H1 (cell line): ENCODE results near the gene RGS6. TPM values are rescaled to one million over a fixed set of nuclear protein-coding genes. Genes with fewer than 3 reads are reported as not detected.

Source experiments
- polyA plus RNA-seq, 7 experiments: library from polyadenylated mRNA; depleted of rRNA in 3 of 7; stranded (reverse) in 5 of 7; unstranded in 2 of 7; fragments of >200 nt in 5 of 7; fragments of 200-250 nt in 2 of 7; gene quantifications; 1 replicate in 5 of 7; 2 replicates in 1 of 7; 4 replicates in 1 of 7; pipeline versions ENCODE4 v1.2.1 to v1.2.3, GENCODE V29; 2011 to 2013; ENCODE audit warnings: missing spikeins in 2 of 7, mixed read lengths in 2 of 7
- total RNA-seq: library from RNA; stranded (reverse); fragmentation: NEBNext Ultra II Directional; extraction: Animal tissue kit (Norgen Biotek cat#: 25700); gene quantifications from 2 replicates; pipeline ENCODE4 v1.2.1, GENCODE V29; 2021
- TF ChIP-seq, protein P1 (sequence below): fragments of 300-600 bp; sonication (generic); IDR thresholded peaks from 2 replicates; pipeline ENCODE4 v1.7.1; 2012; ENCODE audit warnings: low read length, moderate library complexity, mild to moderate bottlenecking, inconsistent platforms; ENCODE audit not compliant: insufficient replicate concordance
- TF ChIP-seq, protein P2 (sequence below), 3 experiments: IDR thresholded peaks; 1 replicate in 2 of 3; 2 replicates in 1 of 3; pipeline versions ENCODE4 v1.5.1 to v1.6.1; 2011; ENCODE audit warnings: low read length in 3 of 3, mild to moderate bottlenecking in 3 of 3, inconsistent platforms in 2 of 3, low read depth in 1 of 3, moderate library complexity in 1 of 3; ENCODE audit not compliant: insufficient read depth in 1 of 3; ENCODE audit errors: control extremely low read depth in 1 of 3

The RGS6 gene
- total and polyA plus RNA-seq, 2 of the 8 experiments (the other 6 are each of a cell fraction or from before 2014, with no cell fraction given), result 0.26 to 1.1 TPM

DNA sequence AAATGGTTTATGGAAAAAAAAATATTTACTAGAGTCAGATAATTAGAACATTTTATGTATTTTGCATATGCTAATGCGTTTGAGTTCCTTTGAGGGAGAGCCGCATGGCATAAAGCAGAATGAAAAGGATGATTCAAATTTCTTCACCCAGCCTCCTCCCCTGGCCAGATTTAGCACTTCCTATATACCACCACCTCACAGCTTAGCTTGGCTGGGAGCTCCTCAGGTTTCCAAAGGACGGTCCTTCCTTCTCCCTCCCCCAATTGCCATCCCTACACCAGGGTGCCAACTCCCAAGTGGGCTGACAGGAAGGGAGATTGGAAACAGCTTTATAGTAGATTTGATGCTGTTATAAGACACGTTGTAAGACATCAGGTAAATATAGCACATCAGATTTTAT, 157.4 kb downstream of the RGS6 start (continued):
- TF ChIP-seq, protein P1, sequence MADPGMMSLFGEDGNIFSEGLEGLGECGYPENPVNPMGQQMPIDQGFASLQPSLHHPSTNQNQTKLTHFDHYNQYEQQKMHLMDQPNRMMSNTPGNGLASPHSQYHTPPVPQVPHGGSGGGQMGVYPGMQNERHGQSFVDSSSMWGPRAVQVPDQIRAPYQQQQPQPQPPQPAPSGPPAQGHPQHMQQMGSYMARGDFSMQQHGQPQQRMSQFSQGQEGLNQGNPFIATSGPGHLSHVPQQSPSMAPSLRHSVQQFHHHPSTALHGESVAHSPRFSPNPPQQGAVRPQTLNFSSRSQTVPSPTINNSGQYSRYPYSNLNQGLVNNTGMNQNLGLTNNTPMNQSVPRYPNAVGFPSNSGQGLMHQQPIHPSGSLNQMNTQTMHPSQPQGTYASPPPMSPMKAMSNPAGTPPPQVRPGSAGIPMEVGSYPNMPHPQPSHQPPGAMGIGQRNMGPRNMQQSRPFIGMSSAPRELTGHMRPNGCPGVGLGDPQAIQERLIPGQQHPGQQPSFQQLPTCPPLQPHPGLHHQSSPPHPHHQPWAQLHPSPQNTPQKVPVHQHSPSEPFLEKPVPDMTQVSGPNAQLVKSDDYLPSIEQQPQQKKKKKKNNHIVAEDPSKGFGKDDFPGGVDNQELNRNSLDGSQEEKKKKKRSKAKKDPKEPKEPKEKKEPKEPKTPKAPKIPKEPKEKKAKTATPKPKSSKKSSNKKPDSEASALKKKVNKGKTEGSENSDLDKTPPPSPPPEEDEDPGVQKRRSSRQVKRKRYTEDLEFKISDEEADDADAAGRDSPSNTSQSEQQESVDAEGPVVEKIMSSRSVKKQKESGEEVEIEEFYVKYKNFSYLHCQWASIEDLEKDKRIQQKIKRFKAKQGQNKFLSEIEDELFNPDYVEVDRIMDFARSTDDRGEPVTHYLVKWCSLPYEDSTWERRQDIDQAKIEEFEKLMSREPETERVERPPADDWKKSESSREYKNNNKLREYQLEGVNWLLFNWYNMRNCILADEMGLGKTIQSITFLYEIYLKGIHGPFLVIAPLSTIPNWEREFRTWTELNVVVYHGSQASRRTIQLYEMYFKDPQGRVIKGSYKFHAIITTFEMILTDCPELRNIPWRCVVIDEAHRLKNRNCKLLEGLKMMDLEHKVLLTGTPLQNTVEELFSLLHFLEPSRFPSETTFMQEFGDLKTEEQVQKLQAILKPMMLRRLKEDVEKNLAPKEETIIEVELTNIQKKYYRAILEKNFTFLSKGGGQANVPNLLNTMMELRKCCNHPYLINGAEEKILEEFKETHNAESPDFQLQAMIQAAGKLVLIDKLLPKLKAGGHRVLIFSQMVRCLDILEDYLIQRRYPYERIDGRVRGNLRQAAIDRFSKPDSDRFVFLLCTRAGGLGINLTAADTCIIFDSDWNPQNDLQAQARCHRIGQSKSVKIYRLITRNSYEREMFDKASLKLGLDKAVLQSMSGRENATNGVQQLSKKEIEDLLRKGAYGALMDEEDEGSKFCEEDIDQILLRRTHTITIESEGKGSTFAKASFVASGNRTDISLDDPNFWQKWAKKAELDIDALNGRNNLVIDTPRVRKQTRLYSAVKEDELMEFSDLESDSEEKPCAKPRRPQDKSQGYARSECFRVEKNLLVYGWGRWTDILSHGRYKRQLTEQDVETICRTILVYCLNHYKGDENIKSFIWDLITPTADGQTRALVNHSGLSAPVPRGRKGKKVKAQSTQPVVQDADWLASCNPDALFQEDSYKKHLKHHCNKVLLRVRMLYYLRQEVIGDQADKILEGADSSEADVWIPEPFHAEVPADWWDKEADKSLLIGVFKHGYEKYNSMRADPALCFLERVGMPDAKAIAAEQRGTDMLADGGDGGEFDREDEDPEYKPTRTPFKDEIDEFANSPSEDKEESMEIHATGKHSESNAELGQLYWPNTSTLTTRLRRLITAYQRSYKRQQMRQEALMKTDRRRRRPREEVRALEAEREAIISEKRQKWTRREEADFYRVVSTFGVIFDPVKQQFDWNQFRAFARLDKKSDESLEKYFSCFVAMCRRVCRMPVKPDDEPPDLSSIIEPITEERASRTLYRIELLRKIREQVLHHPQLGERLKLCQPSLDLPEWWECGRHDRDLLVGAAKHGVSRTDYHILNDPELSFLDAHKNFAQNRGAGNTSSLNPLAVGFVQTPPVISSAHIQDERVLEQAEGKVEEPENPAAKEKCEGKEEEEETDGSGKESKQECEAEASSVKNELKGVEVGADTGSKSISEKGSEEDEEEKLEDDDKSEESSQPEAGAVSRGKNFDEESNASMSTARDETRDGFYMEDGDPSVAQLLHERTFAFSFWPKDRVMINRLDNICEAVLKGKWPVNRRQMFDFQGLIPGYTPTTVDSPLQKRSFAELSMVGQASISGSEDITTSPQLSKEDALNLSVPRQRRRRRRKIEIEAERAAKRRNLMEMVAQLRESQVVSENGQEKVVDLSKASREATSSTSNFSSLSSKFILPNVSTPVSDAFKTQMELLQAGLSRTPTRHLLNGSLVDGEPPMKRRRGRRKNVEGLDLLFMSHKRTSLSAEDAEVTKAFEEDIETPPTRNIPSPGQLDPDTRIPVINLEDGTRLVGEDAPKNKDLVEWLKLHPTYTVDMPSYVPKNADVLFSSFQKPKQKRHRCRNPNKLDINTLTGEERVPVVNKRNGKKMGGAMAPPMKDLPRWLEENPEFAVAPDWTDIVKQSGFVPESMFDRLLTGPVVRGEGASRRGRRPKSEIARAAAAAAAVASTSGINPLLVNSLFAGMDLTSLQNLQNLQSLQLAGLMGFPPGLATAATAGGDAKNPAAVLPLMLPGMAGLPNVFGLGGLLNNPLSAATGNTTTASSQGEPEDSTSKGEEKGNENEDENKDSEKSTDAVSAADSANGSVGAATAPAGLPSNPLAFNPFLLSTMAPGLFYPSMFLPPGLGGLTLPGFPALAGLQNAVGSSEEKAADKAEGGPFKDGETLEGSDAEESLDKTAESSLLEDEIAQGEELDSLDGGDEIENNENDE, result no peak
- TF ChIP-seq, protein P2, sequence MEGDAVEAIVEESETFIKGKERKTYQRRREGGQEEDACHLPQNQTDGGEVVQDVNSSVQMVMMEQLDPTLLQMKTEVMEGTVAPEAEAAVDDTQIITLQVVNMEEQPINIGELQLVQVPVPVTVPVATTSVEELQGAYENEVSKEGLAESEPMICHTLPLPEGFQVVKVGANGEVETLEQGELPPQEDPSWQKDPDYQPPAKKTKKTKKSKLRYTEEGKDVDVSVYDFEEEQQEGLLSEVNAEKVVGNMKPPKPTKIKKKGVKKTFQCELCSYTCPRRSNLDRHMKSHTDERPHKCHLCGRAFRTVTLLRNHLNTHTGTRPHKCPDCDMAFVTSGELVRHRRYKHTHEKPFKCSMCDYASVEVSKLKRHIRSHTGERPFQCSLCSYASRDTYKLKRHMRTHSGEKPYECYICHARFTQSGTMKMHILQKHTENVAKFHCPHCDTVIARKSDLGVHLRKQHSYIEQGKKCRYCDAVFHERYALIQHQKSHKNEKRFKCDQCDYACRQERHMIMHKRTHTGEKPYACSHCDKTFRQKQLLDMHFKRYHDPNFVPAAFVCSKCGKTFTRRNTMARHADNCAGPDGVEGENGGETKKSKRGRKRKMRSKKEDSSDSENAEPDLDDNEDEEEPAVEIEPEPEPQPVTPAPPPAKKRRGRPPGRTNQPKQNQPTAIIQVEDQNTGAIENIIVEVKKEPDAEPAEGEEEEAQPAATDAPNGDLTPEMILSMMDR (IDR thresholded peaks at IDR 0.05; ENCODE audit: control extremely low read depth in 1 of 3, insufficient read depth in 1 of 3, low read depth in 1 of 3, low read length in 3 of 3), result no peak
